ENCODE data around the gene DOLPP1. TPM values are rescaled to one million over a fixed set of nuclear protein-coding genes. Genes with fewer than 3 reads are reported as not detected.
A peak's percentile ranks its signal among the peaks of the same experiment; 100 is the strongest.

Gene DOLPP1
- total and polyA plus RNA-seq, 10 donors = 4.8 to 10.1 (median 8.4) TPM

GRCh38 chr9:129139233-129139992 is 58.5 kb downstream of the DOLPP1 start:
- WGBS, 5 donors = 1 to 11% (median 7%) methylated on average over 5 to 13 of the region's 13 CpGs
- intact Hi-C loops (cut with DNase I; ENCODE audit: low total_unique reads) = loop anchor here (2.0 kb wide), 1 partner anchor 471 kb away; no protein-coding TSS in a partner anchor
- Histone ChIP-seq H3K36me3 (peaks cover 0 to 69% (median 35%) of the 10 kb centered on the region in 6 donors), H3K4me1 (peaks cover 39 to 88% (median 77%) of the 10 kb centered on the region in 6 donors), H3K9me3 (no peaks in the 10 kb centered on the region), H3K4me3 (peak overlapping the region; percentile 8 to 68 (median 40)), H3K27ac (peak overlapping the region; percentile 83 to 100 (median 98)), H3K27me3 (replicated peaks in 1 of 7) (no peaks in the 10 kb centered on the region)
- TF ChIP-seq CTCF (IDR thresholded peaks at IDR 0.05 in 8 of 11, conservative IDR thresholded peaks at IDR 0.05 in 3 of 11) (peak; percentile 90 to 98 (median 93)), POLR2A (IDR thresholded peaks at IDR 0.05) (no peak), POLR2AphosphoS5 (IDR thresholded peaks at IDR 0.05) (peak in 1 of 3 donors; percentile 6)
- DNase-seq = peak; percentile 88

DNA sequence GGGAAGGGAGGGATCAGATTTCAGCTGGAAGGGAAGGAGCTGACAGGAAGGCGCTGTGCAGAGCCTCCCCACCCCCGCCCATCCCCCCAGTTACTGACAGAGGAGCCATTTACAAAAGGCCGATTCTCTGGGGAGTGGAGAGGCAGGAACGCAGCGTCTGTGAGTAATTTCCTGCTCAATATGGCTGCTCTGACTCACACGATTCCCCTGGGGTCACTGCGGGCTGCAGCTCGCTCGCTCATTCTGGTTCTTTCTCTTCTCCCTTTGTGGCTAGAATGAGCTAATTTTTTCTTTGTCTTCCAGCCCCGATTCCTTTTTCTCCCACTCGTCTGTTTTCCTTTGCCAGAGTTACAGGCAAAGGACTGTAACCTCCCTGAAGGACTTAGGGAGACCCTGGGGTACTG is 59.1 kb downstream of the DOLPP1 start:
- 0 to 2% (median 1%) methylated on average over 11 of the region's 11 CpGs for WGBS, 5 donors
- Histone ChIP-seq H3K27me3 (replicated peaks in 1 of 7) (no peaks in the 10 kb centered on the region), H3K36me3 (peaks cover 0 to 69% (median 32%) of the 10 kb centered on the region in 6 donors), H3K4me3 (peak overlapping the region; percentile 9 to 68 (median 40)), H3K4me1 (peaks cover 39 to 94% (median 79%) of the 10 kb centered on the region in 6 donors), H3K9me3 (no peaks in the 10 kb centered on the region), H3K27ac (peak overlapping the region; percentile 83 to 100 (median 98))
- TF ChIP-seq POLR2AphosphoS5 (IDR thresholded peaks at IDR 0.05) = peak in 2 of 3 donors; percentile 73 to 88
- TF ChIP-seq POLR2A (IDR thresholded peaks at IDR 0.05) = peak in 1 of 3 donors; percentile 46
- no peak for TF ChIP-seq CTCF (IDR thresholded peaks at IDR 0.05 in 8 of 11, conservative IDR thresholded peaks at IDR 0.05 in 3 of 11)
- DNase-seq = peak; percentile 91
- intact Hi-C loops (cut with DNase I; ENCODE audit: low total_unique reads) = loop anchor here (2.0 kb wide), 1 partner anchor 471 kb away; no protein-coding TSS in a partner anchor

Other genes starting within 250 kb of the DOLPP1 start
- gene KYAT1, start 199.2 kb upstream of the DOLPP1 start, total RNA-seq = 1 to 10 TPM; 4.7 to 8.7 (median 6.4) TPM
- gene KYAT1, start 199.2 kb upstream of the DOLPP1 start, polyA plus RNA-seq = 10 to 100 TPM in 1 of 3 donors, 1 to 10 TPM in 2; 6.6 to 19.9 (median 7.9) TPM
- gene LRRC8A, start 199.0 kb upstream of the DOLPP1 start, total RNA-seq = 10 to 100 TPM; 22.8 to 59.0 (median 39.1) TPM
- gene LRRC8A, start 199.0 kb upstream of the DOLPP1 start, polyA plus RNA-seq = 10 to 100 TPM in 1 of 3 donors, 1 to 10 TPM in 2; 3.5 to 10.3 (median 5.8) TPM
- 10 to 100 TPM in 5 of 7 donors, 1 to 10 TPM in 2; 7.2 to 22.3 (median 10.9) TPM for gene PHYHD1, start 160.1 kb upstream of the DOLPP1 start, total RNA-seq
- 10 to 100 TPM; 12.0 to 13.2 (median 13.2) TPM for gene PHYHD1, start 160.1 kb upstream of the DOLPP1 start, polyA plus RNA-seq
- 10 to 100 TPM in 5 of 7 donors, 1 to 10 TPM in 2; 8.0 to 16.3 (median 12.6) TPM for gene DOLK, start 133.5 kb upstream of the DOLPP1 start, total RNA-seq
- gene DOLK, start 133.5 kb upstream of the DOLPP1 start, polyA plus RNA-seq = 1 to 10 TPM; 5.3 to 8.4 (median 6.5) TPM
- 10 to 100 TPM; 44.2 to 72.5 (median 58.7) TPM for gene NUP188, start 133.4 kb upstream of the DOLPP1 start, total RNA-seq
- gene NUP188, start 133.4 kb upstream of the DOLPP1 start, polyA plus RNA-seq = 10 to 100 TPM; 11.0 to 16.4 (median 11.1) TPM
- 10 to 100 TPM; 69.1 to 87.3 (median 75.9) TPM for gene SH3GLB2, start 52.8 kb upstream of the DOLPP1 start, total RNA-seq
- 100 to 1,000 TPM in 1 of 3 donors, 10 to 100 TPM in 2; 53.3 to 109 (median 77.8) TPM for gene SH3GLB2, start 52.8 kb upstream of the DOLPP1 start, polyA plus RNA-seq
- 10 to 100 TPM; 22.7 to 47.1 (median 34.4) TPM for gene MIGA2, start 44.5 kb upstream of the DOLPP1 start, total RNA-seq
- gene MIGA2, start 44.5 kb upstream of the DOLPP1 start, polyA plus RNA-seq = 10 to 100 TPM; 20.2 to 34.5 (median 30.3) TPM
- gene CRAT, start 29.7 kb downstream of the DOLPP1 start, total RNA-seq = 10 to 100 TPM; 14.9 to 32.3 (median 23.9) TPM
- 10 to 100 TPM in 1 of 3 donors, 1 to 10 TPM in 2; 5.7 to 11.8 (median 7.1) TPM for gene CRAT, start 29.7 kb downstream of the DOLPP1 start, polyA plus RNA-seq
- gene PTPA, start 30.3 kb downstream of the DOLPP1 start, total RNA-seq = 100 to 1,000 TPM in 3 of 7 donors, 10 to 100 TPM in 4; 71.5 to 107 (median 88.9) TPM
- 100 to 1,000 TPM in 1 of 3 donors, 10 to 100 TPM in 2; 38.8 to 104 (median 65.4) TPM for gene PTPA, start 30.3 kb downstream of the DOLPP1 start, polyA plus RNA-seq
- gene IER5L, start 97.2 kb downstream of the DOLPP1 start, total RNA-seq = 10 to 100 TPM in 2 of 7 donors, 1 to 10 TPM in 5; 3.9 to 10.4 (median 8.7) TPM
- gene IER5L, start 97.2 kb downstream of the DOLPP1 start, polyA plus RNA-seq = 10 to 100 TPM in 1 of 3 donors, 1 to 10 TPM in 2; 6.9 to 14.0 (median 7.7) TPM